Body of pancreas (tissue), 4 donors: ENCODE measurements around the gene DYNC1LI1. TPM values are rescaled to one million over a fixed set of nuclear protein-coding genes. Genes with fewer than 3 reads are reported as not detected.

Experiments used
- ATAC-seq: fragments of 150-250 bp; one replicate; pipeline ENCODE4 v1.9.1; 2016
- DNase-seq, 4 donors: peaks; one replicate each; pipeline ENCODE4 v3.0.0-alpha.2; 2019
- H3K27ac ChIP-seq, 4 donors: fragments of 200-600 bp; sonication (generic); 1 replicate in 3 of 4; 2 replicates in 1 of 4; pipeline versions ENCODE4 v1.5.1 to v1.6.1; 2016 to 2019; ENCODE audit warnings: mild to moderate bottlenecking in 1 of 4, mixed read lengths in 1 of 4, moderate library complexity in 1 of 4
- H3K27me3 ChIP-seq, 2 donors: fragments of 200-600 bp; sonication (generic); one replicate each; pipeline ENCODE4 v1.6.0; 2016; ENCODE audit warnings: mild to moderate bottlenecking in 1 of 2
- H3K36me3 ChIP-seq, 2 donors: fragments of 200-600 bp; sonication (generic); replicated peaks in 1 of 2; 2 replicates each; pipeline ENCODE4 v1.5.1; 2016; ENCODE audit warnings: low read depth in 2 of 2; ENCODE audit not compliant: insufficient read depth in 1 of 2
- H3K4me1 ChIP-seq: fragments of 200-600 bp; sonication (generic); one replicate; pipeline ENCODE4 v1.6.0; 2016
- H3K4me3 ChIP-seq, 2 donors: fragments of 200-600 bp; sonication (generic); 1 replicate in 1 of 2; 2 replicates in 1 of 2; pipeline ENCODE4 v1.5.1; 2016 to 2019
- H3K9me3 ChIP-seq, 3 donors: fragments of 200-600 bp; sonication (generic); 1 replicate in 2 of 3; 2 replicates in 1 of 3; pipeline ENCODE4 v1.5.1; 2016
- CTCF ChIP-seq, 7 experiments: fragments of 450-650 bp in 4 of 7; fragments of 200-600 bp in 3 of 7; sonication (generic) in 3 of 7; IDR thresholded peaks; one replicate each; pipeline ENCODE4 v1.5.1; 2016 to 2019; ENCODE audit warnings: antibody characterized with exemption in 7 of 7
- POLR2A ChIP-seq, 3 donors: fragments of 450-650 bp; IDR thresholded peaks; one replicate each; pipeline ENCODE4 v1.6.1; 2016; ENCODE audit warnings: antibody characterized with exemption in 3 of 3, mild to moderate bottlenecking in 2 of 3
- WGBS, 2 donors: methylation state at CpG; one replicate each; pipeline ENCODE4 v1.1.5; 2017; 5-methylcytosine and 5-hydroxymethylcytosine counted together
- intact Hi-C: fragments of 100-400 bp; cut with DNase I; formaldehyde crosslinking; loops from one replicate; pipeline ENCODE4 v1.15.1; 2023
- total RNA-seq, 2 donors: library from RNA; depleted of rRNA; stranded (reverse); fragments of >200 nt; gene quantifications; one replicate each; pipeline ENCODE4 v1.1.0, GENCODE V29; 2016

Gene DYNC1LI1
- total RNA-seq, 2 donors from 2014 or later, result 7.6 to 16.3 TPM

GRCh38 chr3:32597656-32598055 lies 27.0 kb upstream of the DYNC1LI1 start:
- Histone ChIP-seq H3K9me3 (no peaks in the 10 kb centered on the region), H3K36me3 (no peaks in the 10 kb centered on the region), H3K4me3 (no peak overlapping the region), H3K27ac (no peak overlapping the region), H3K27me3 (no peaks in the 10 kb centered on the region), H3K4me1 (peaks cover 14% of the 10 kb centered on the region)
- WGBS, 2 donors, result 46 to 63% methylated on average over 2 of the region's 2 CpGs
- no peak for DNase-seq
- TF ChIP-seq CTCF (IDR thresholded peaks at IDR 0.05) (no peak), POLR2A (IDR thresholded peaks at IDR 0.05) (no peak)
- intact Hi-C loops, result no loop called here
- ATAC-seq, result no peak

- H3K27me3 ChIP-seq, result no peaks in the 10 kb centered on the region
- no peak overlapping the region for H3K4me3 ChIP-seq
- no peak for ATAC-seq
- no peak for DNase-seq
- intact Hi-C loops, result no loop called here
- no peak overlapping the region for H3K27ac ChIP-seq
- 50 to 68% methylated on average over 8 of the region's 8 CpGs for WGBS, 2 donors
- TF ChIP-seq POLR2A (IDR thresholded peaks at IDR 0.05), result no peak
- no peak for TF ChIP-seq CTCF (IDR thresholded peaks at IDR 0.05)
- H3K4me1 ChIP-seq, result peaks cover 7% of the 10 kb centered on the region
- no peaks in the 10 kb centered on the region for H3K9me3 ChIP-seq
- H3K36me3 ChIP-seq, result no peaks in the 10 kb centered on the region
These were observed 26.3 kb upstream of the DYNC1LI1 start for GRCh38 chr3:32596909-32597369.

GRCh38 chr3:32596282-32596908 lies 25.7 kb upstream of the DYNC1LI1 start:
- Histone ChIP-seq H3K4me1 (peaks cover 7% of the 10 kb centered on the region), H3K27ac (no peak overlapping the region), H3K9me3 (no peaks in the 10 kb centered on the region), H3K27me3 (no peaks in the 10 kb centered on the region), H3K4me3 (no peak overlapping the region), H3K36me3 (no peaks in the 10 kb centered on the region)
- no peak for ATAC-seq
- DNase-seq, result no peak
- 90 to 93% methylated on average over 4 of the region's 4 CpGs for WGBS, 2 donors
- intact Hi-C loops, result no loop called here
- no peak for TF ChIP-seq POLR2A (IDR thresholded peaks at IDR 0.05)
- TF ChIP-seq CTCF (IDR thresholded peaks at IDR 0.05), result no peak

DNA sequence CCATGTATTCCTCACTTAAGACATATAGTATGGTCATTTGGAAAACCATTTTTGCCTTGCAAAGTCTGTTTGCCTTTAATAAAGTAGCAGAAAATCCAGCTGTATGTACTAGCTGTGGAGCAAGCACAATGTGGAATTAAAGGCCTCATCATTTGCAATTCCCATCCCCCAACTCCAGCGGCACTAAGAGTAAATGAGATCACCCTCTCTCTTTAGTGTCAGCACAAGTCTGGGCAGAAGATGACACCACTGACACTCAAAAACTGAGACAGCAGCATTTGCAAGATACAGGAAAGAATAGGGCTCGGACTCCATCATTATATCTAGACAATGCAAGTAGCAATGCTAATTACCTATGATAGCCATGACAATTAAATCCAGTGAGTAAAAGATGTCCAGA lies 24.7 kb upstream of the DYNC1LI1 start:
- Histone ChIP-seq H3K4me3 (no peak overlapping the region), H3K27ac (no peak overlapping the region), H3K4me1 (no peaks in the 10 kb centered on the region), H3K9me3 (no peaks in the 10 kb centered on the region), H3K36me3 (no peaks in the 10 kb centered on the region), H3K27me3 (no peaks in the 10 kb centered on the region)
- TF ChIP-seq POLR2A (IDR thresholded peaks at IDR 0.05), result no peak
- TF ChIP-seq CTCF (IDR thresholded peaks at IDR 0.05), result no peak
- no peak for ATAC-seq
- 84 to 100% methylated on average over 2 of the region's 2 CpGs for WGBS, 2 donors
- DNase-seq, result no peak
- intact Hi-C loops, result no loop called here

- ATAC-seq (no peak), DNase-seq (no peak)
- 73 to 78% methylated on average over 4 of the region's 4 CpGs for WGBS, 2 donors
These were observed 23.4 kb upstream of the DYNC1LI1 start for GRCh38 chr3:32593903-32594525.

More at GRCh38 chr3:32593903-32594525, 23.4 kb upstream of the DYNC1LI1 start:
- no peaks in the 10 kb centered on the region for H3K4me1 ChIP-seq
- H3K27ac ChIP-seq, result no peak overlapping the region
- no peaks in the 10 kb centered on the region for H3K27me3 ChIP-seq
- TF ChIP-seq POLR2A (IDR thresholded peaks at IDR 0.05) (no peak), CTCF (IDR thresholded peaks at IDR 0.05) (no peak)
- H3K9me3 ChIP-seq, result no peaks in the 10 kb centered on the region
- H3K4me3 ChIP-seq, result no peak overlapping the region
- intact Hi-C loops, result no loop called here
- no peaks in the 10 kb centered on the region for H3K36me3 ChIP-seq
